ENCODE data around the gene MSRB1. TPM values are rescaled to one million over a fixed set of nuclear protein-coding genes. Genes with fewer than 3 reads are reported as not detected.

MSRB1 gene
- total RNA-seq, 1 experiment from 2014 or later, result 20.3 TPM

GRCh38 chr16:1906055-1906845 is 36.7 kb downstream of the MSRB1 start:
- no peak overlapping the region for H3K27ac Mint-ChIP-seq (ENCODE audit: unreplicated experiment)
- H3K4me1 Mint-ChIP-seq (ENCODE audit: low read depth, unreplicated experiment), result peaks cover 21% of the 10 kb centered on the region
- peaks cover 71% of the 10 kb centered on the region for H3K27me3 Mint-ChIP-seq (ENCODE audit: unreplicated experiment)
- H3K36me3 Mint-ChIP-seq (ENCODE audit: insufficient read depth, unreplicated experiment), result peaks cover 5% of the 10 kb centered on the region
- CTCF ChIA-PET, result interaction anchor here (1.4 to 1.5 kb wide), 2 partner anchors 13 to 17 kb away, joined by 4 to 6 read pairs; no protein-coding TSS in a partner anchor
- H3K9me3 Mint-ChIP-seq (ENCODE audit: low read depth, unreplicated experiment), result no peaks in the 10 kb centered on the region
- intact Hi-C loops (cut with micrococcal nuclease; ENCODE audit: unreplicated experiment), result no loop called here
- no peak overlapping the region for H3K4me3 Mint-ChIP-seq (ENCODE audit: low read depth, unreplicated experiment)
- no peak for DNase-seq
- no peak for TF ChIP-seq CTCF (IDR thresholded peaks at IDR 0.05; ENCODE audit: unreplicated experiment)
- no TSS peak for BruUV-seq (replicated peaks)

GRCh38 chr16:1903845-1904840 is 38.9 kb downstream of the MSRB1 start:
- no peak for DNase-seq
- peaks cover 86% of the 10 kb centered on the region for H3K27me3 Mint-ChIP-seq (ENCODE audit: unreplicated experiment)
- H3K4me3 Mint-ChIP-seq (ENCODE audit: low read depth, unreplicated experiment), result no peak overlapping the region
- peaks cover 5% of the 10 kb centered on the region for H3K36me3 Mint-ChIP-seq (ENCODE audit: insufficient read depth, unreplicated experiment)
- peaks cover 30% of the 10 kb centered on the region for H3K4me1 Mint-ChIP-seq (ENCODE audit: low read depth, unreplicated experiment)
- intact Hi-C loops (cut with micrococcal nuclease; ENCODE audit: unreplicated experiment), result no loop called here
- CTCF ChIA-PET, result no interaction called here
- H3K9me3 Mint-ChIP-seq (ENCODE audit: low read depth, unreplicated experiment), result no peaks in the 10 kb centered on the region
- TF ChIP-seq CTCF (IDR thresholded peaks at IDR 0.05; ENCODE audit: unreplicated experiment), result no peak
- BruUV-seq (replicated peaks), result no TSS peak
- no peak overlapping the region for H3K27ac Mint-ChIP-seq (ENCODE audit: unreplicated experiment)

GRCh38 chr16:1903220-1903574 is 39.8 kb downstream of the MSRB1 start:
- no peaks in the 10 kb centered on the region for H3K9me3 Mint-ChIP-seq (ENCODE audit: low read depth, unreplicated experiment)
- CTCF ChIA-PET, result no interaction called here
- peaks cover 6% of the 10 kb centered on the region for H3K36me3 Mint-ChIP-seq (ENCODE audit: insufficient read depth, unreplicated experiment)
- H3K27me3 Mint-ChIP-seq (ENCODE audit: unreplicated experiment), result peaks cover 86% of the 10 kb centered on the region
- intact Hi-C loops (cut with micrococcal nuclease; ENCODE audit: unreplicated experiment), result no loop called here
- no peak for TF ChIP-seq CTCF (IDR thresholded peaks at IDR 0.05; ENCODE audit: unreplicated experiment)
- H3K27ac Mint-ChIP-seq (ENCODE audit: unreplicated experiment), result no peak overlapping the region
- H3K4me1 Mint-ChIP-seq (ENCODE audit: low read depth, unreplicated experiment), result peaks cover 22% of the 10 kb centered on the region
- DNase-seq, result no peak
- H3K4me3 Mint-ChIP-seq (ENCODE audit: low read depth, unreplicated experiment), result no peak overlapping the region
- BruUV-seq (replicated peaks), result no TSS peak

- peaks cover 86% of the 10 kb centered on the region for H3K27me3 Mint-ChIP-seq (ENCODE audit: unreplicated experiment)
Measured at GRCh38 chr16:1902547-1903219, 40.3 kb downstream of the MSRB1 start.

More at GRCh38 chr16:1902547-1903219, 40.3 kb downstream of the MSRB1 start:
- Mint-ChIP-seq H3K4me3 (ENCODE audit: low read depth, unreplicated experiment) (no peak overlapping the region), H3K27ac (ENCODE audit: unreplicated experiment) (no peak overlapping the region), H3K9me3 (ENCODE audit: low read depth, unreplicated experiment) (no peaks in the 10 kb centered on the region), H3K4me1 (ENCODE audit: low read depth, unreplicated experiment) (peaks cover 21% of the 10 kb centered on the region), H3K36me3 (ENCODE audit: insufficient read depth, unreplicated experiment) (peaks cover 10% of the 10 kb centered on the region)
- no TSS peak for BruUV-seq (replicated peaks)
- intact Hi-C loops (cut with micrococcal nuclease; ENCODE audit: unreplicated experiment), result no loop called here
- CTCF ChIA-PET, result interaction anchor here (1.1 kb wide), 1 partner anchor 10 kb away, joined by 8 read pairs; no protein-coding TSS in a partner anchor
- DNase-seq, result no peak
- TF ChIP-seq CTCF (IDR thresholded peaks at IDR 0.05; ENCODE audit: unreplicated experiment), result no peak
